ENCODE measurements around the gene MCU.
"Not testable (repeated sequence)": the region's sequence is repeated elsewhere in the genome, so short reads cannot be mapped to it uniquely, and the experiment has no call there.

MCU gene

DNA sequence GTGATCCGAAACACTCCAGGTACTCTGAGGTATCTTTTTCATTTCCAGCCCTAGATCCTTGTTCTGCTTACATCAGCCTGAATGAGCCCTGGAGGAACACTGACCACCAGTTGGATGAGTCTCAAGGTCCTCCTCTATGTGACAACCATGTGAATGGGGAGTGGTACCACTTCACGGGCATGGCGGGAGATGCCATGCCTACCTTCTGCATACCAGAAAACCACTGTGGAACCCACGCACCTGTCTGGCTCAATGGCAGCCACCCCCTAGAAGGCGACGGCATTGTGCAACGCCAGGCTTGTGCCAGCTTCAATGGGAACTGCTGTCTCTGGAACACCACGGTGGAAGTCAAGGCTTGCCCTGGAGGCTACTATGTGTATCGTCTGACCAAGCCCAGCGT, 206.7 kb downstream of the MCU start:
- H3K4me1 ChIP-seq (ENCODE audit: control insufficient read depth in 1 of 2, insufficient read depth in 1 of 2, low read depth in 1 of 2, low read length in 1 of 2): no peaks in the 10 kb centered on the region
- H3K36me3 ChIP-seq: no peaks in the 10 kb centered on the region
- no peaks in the 10 kb centered on the region for H3K9me3 ChIP-seq
- no peak overlapping the region for H3K4me3 ChIP-seq (ENCODE audit: low read depth in 1 of 2, low read length in 1 of 2)
- H3K27ac ChIP-seq: no peak overlapping the region
- H3K27me3 ChIP-seq: peaks cover 4% of the 10 kb centered on the region
- TF ChIP-seq, protein P1, sequence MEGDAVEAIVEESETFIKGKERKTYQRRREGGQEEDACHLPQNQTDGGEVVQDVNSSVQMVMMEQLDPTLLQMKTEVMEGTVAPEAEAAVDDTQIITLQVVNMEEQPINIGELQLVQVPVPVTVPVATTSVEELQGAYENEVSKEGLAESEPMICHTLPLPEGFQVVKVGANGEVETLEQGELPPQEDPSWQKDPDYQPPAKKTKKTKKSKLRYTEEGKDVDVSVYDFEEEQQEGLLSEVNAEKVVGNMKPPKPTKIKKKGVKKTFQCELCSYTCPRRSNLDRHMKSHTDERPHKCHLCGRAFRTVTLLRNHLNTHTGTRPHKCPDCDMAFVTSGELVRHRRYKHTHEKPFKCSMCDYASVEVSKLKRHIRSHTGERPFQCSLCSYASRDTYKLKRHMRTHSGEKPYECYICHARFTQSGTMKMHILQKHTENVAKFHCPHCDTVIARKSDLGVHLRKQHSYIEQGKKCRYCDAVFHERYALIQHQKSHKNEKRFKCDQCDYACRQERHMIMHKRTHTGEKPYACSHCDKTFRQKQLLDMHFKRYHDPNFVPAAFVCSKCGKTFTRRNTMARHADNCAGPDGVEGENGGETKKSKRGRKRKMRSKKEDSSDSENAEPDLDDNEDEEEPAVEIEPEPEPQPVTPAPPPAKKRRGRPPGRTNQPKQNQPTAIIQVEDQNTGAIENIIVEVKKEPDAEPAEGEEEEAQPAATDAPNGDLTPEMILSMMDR (IDR thresholded peaks at IDR 0.05): no peak

DNA sequence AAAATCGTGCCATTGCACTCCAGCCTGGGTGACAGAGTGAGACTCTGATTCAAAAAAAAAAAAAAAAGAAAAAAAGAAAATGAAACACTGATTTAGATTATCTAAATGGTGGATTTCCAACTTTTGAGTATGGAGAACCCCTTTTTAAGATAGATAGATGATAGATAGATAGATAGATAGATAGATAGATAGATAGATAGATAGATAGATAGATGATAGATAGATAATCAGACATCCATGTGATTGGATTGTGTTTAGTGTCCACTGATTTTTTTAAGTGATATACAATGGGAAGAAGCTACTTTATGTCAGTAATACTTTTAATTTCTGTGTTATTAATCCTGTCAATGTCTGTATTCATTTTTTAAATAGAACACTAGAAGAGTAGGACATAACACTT, 207.6 kb downstream of the MCU start:
- TF ChIP-seq, protein P1 (IDR thresholded peaks at IDR 0.05): no peak
- Histone ChIP-seq H3K27ac (no peak overlapping the region), H3K27me3 (peaks cover 4% of the 10 kb centered on the region), H3K36me3 (no peaks in the 10 kb centered on the region), H3K4me3 (ENCODE audit: low read depth in 1 of 2, low read length in 1 of 2) (no peak overlapping the region), H3K4me1 (ENCODE audit: control insufficient read depth in 1 of 2, insufficient read depth in 1 of 2, low read depth in 1 of 2, low read length in 1 of 2) (no peaks in the 10 kb centered on the region), H3K9me3 (no peaks in the 10 kb centered on the region)

DNA sequence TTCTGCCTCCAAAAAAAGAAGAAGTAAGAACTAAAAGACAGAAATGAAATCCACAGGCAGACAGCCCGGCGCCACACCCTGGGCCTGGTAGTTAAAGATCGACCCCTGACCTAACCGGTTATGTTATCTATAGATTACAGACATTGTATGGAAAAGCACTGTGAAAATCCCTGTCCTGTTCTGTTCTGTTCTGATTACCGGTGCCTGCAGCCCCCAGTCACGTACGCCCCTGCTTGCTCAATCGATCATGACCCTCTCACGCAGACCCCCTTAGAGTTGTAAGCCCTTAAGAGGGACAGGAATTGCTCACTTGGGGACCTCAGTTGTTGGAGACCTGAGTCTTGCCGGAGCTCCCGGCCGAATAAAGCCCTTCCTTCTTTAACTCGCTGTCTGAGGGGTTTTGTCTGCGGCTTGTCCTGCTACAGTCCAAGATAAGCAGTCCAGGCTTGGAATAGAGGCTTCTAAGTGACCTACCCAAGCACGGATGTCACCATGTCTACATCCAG, 212.1 kb downstream of the MCU start:
- H3K9me3 ChIP-seq; H3K36me3 ChIP-seq; H3K27me3 ChIP-seq; H3K4me3 ChIP-seq (ENCODE audit: low read depth in 1 of 2, low read length in 1 of 2); H3K4me1 ChIP-seq (ENCODE audit: control insufficient read depth in 1 of 2, insufficient read depth in 1 of 2, low read depth in 1 of 2, low read length in 1 of 2); H3K27ac ChIP-seq: not testable (repeated sequence)

DNA sequence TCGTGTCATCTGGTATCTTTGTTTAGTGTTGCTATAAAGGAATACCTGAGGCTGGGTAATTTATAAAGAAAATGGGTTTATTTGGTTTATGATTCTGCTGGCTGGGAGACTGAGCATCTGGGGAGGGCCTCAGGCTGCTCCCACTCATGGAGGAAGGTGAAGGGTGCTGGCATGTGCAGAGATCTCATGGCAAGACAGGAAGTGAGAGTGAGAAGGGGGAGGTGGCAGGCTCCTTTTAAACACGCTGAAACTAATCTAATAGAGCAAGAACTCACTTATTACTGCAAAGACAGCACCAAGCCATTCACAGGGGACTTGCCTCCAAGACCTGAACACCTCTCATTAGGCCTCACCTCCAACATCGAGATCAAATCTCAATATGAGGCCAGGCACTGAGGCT, 212.9 kb downstream of the MCU start:
- no peak overlapping the region for H3K4me3 ChIP-seq (ENCODE audit: low read depth in 1 of 2, low read length in 1 of 2)
- TF ChIP-seq, protein P1 (IDR thresholded peaks at IDR 0.05): no peak

DNA sequence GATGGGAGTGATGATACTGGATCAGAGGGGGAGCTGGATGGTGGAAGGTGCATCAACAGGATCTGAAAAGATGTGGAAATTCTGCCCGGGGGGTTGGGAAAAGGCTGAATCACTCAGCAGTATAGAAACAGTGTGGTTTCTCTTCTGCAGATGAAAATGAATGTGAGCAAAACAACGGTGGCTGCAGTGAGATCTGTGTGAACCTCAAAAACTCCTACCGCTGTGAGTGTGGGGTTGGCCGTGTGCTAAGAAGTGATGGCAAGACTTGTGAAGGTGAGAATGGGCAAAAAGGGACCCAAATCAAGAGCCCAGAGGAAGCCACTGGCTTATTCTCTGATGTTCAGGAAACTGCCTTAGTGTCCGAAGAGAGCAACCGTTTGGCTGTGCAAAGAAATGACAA, 214.5 kb downstream of the MCU start:
- TF ChIP-seq, protein P1 (IDR thresholded peaks at IDR 0.05): no peak
- Histone ChIP-seq H3K4me3 (ENCODE audit: low read depth in 1 of 2, low read length in 1 of 2) (no peak overlapping the region), H3K27ac (no peak overlapping the region), H3K9me3 (no peaks in the 10 kb centered on the region), H3K36me3 (no peaks in the 10 kb centered on the region), H3K4me1 (ENCODE audit: control insufficient read depth in 1 of 2, insufficient read depth in 1 of 2, low read depth in 1 of 2, low read length in 1 of 2) (no peaks in the 10 kb centered on the region), H3K27me3 (no peaks in the 10 kb centered on the region)

More for the DNA sequence above, 212.9 kb downstream of the MCU start:
- H3K4me1 ChIP-seq (ENCODE audit: control insufficient read depth in 1 of 2, insufficient read depth in 1 of 2, low read depth in 1 of 2, low read length in 1 of 2): no peaks in the 10 kb centered on the region
- no peaks in the 10 kb centered on the region for H3K27me3 ChIP-seq
- H3K36me3 ChIP-seq: no peaks in the 10 kb centered on the region
- H3K27ac ChIP-seq: no peak overlapping the region
- H3K9me3 ChIP-seq: no peaks in the 10 kb centered on the region

DNA sequence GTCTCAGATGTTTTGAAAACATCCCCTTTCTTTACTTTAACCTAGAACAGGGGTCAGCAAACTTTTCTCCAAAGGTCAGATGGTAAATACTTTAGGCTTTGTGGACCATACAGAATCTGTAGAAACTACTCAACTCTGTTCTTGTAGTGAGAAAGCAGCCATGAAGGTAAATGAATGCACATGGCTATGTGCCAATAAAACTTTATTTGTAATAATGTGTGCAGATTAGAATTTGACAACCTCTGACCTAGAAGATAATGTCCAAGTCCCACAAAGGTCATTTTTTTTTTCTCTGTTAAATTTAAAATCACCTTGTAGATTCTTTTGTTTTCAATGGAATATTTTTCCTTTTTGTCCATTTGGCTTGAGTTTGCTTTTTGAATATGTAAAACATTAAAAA, 218.8 kb downstream of the MCU start:
- Histone ChIP-seq H3K36me3 (no peaks in the 10 kb centered on the region), H3K4me1 (ENCODE audit: control insufficient read depth in 1 of 2, insufficient read depth in 1 of 2, low read depth in 1 of 2, low read length in 1 of 2) (no peaks in the 10 kb centered on the region), H3K9me3 (no peaks in the 10 kb centered on the region), H3K27ac (no peak overlapping the region), H3K27me3 (no peaks in the 10 kb centered on the region), H3K4me3 (ENCODE audit: low read depth in 1 of 2, low read length in 1 of 2) (no peak overlapping the region)
- TF ChIP-seq, protein P1 (IDR thresholded peaks at IDR 0.05): no peak
